ENCODE results near the gene PYCR2.
"Not testable (repeated sequence)": the region's sequence is repeated elsewhere in the genome, so short reads cannot be mapped to it uniquely, and the experiment has no call there.

PYCR2 gene

DNA sequence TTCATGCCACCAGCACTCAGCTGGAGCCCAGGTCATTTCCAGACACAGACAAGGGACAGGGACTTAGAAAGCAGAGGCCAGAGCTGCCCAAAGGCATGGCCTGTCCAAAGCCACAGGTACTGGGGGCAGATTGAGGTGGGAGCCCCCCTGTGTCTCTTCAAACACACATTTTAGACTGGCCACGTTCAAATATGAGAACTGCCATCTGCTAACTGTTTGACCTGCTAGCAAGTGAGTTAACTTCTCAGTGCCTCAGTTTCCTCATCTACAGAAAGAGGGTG lies 17.8 kb upstream of the PYCR2 start:
- no peak for DNase-seq

DNA sequence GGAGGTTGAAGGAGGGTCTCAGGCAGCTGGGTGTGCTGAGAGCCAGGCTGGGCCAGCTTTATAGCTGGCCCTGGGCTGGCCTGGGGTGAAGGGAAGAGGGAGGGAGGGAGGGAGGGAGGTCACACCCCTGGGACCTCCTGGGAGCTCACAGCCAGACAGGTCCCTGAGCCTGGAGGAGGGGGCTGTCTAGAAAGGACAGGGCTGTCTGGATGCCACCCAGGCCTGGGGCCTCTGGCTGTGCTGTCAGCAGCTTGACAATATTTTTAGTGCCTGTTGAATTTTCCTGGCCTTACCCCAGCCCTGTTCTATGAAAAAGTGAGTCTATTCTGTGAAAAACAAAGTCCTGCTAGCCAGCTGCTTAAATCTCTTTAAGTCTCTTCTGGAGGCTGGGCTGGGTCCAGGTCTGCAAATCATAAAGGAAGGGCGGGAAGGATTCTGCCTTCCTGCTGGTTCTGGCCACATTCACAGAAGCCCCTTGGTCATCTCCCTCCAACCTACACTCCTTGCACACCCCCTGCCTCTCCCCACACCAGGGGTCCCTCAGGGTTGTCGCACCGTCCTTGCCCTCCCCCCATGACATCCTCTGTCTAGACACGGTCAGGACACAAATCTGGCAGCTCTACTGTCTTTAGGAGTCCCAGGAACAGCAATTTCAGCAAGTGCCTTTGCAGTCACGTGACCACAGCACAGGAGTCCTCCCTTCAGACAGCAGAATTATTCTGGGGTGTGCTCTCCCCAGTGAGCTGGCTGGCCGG lies 17.3 kb upstream of the PYCR2 start, which contains the start of gene LEFTY2:
LEFTY2 (minus strand) TSS at position 34 of the 755 bp plus-strand sequence. CDS start 80 bp downstream, outside the sequence.
- no peak for DNase-seq

DNA sequence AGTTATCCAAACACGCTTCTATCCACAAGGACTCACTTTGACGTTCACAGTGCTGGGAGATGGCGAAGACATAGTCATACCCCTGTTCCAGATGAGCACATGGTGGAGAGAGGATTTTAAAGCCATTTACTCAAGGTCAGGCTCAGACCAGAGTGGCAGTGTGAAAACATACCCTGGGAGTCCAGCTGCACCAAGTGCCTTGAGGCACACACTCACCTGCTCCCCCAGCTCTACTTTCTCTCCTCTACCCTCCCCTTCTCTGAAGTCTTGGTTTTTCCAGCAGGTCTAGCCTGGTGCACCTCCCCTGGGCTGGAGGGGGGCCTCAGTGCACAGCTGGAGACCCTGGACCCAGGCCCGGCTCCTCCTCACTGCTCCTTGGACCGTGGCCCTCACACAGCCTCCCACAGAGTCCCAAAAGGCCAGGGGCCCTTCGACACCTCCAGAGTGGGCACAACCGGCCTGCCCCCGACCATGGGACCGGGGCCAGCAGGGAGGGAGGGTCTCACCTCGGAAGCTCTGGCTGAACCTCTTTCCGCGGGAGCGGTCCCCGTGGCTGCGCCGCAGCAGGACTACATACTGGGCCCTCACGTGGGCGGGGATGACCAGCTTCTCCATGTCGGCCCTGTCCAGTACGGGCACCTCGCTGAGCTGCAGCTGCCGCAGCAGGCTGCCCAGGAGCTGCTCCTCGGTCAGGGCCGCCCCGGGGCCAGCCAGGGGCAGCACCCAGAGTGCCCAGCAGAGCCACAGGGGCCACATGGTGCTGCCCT lies 16.5 kb upstream of the PYCR2 start:
- DNase-seq = no peak

DNA sequence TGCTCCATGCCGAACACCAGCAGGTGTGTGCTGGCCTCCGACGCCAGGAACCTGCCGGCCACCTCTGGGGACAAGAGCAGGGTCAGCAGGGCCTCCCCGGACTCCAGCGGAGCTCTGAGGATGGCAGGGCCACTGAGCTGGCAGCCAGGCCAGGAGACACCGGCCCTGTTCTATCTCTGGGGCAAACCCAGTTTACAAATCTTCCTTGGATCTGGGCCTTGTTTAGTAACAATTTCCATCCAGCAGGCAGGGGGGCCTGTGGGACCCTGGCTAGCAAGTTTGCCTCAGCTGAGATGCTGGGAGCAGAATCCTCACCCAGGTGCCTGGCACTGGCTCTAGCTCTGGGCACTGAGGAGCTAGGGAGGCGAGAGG lies 15.9 kb upstream of the PYCR2 start:
- not testable (repeated sequence) for DNase-seq

DNA sequence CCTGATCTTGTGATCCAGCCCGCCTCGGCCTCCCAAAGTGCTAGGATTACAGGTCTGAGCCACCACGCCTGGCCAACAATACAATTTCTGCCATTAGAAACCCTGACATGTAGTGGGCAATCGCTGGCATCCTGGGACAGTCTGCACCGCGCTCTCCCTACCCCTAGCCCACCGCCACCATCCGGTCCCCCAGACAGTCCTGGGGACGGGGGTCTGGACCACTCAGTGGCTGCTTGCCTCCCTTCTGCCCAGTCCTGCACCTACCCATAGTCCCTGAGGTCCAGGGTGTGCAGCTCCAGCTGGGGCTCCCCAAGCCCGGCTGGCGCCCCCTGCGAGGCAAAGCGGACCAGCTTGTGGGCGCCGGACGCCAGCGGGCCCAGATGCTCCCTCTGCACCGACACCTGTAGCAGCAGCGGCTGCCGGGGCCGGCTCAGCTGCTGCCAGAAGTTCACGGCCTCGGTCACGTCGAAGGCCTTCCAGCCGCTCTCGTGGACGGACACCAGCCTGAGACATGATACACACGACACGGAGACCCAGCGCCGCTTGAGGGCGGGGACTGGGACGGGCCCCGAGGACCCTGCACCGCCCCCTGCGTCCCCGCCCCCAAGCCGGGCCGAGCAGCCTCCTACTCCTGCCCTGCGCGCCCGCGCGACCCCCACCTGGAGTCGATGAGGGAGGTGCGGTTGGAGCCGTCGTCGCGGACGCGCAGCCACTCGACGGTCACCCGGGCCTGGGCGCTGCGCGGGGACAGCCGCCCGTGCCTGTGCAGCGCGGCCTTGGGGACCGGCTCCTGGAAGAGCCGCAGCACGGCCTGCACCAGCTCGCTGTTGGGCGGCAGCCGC lies 15.3 kb upstream of the PYCR2 start:
- DNase-seq = not testable (repeated sequence)

DNA sequence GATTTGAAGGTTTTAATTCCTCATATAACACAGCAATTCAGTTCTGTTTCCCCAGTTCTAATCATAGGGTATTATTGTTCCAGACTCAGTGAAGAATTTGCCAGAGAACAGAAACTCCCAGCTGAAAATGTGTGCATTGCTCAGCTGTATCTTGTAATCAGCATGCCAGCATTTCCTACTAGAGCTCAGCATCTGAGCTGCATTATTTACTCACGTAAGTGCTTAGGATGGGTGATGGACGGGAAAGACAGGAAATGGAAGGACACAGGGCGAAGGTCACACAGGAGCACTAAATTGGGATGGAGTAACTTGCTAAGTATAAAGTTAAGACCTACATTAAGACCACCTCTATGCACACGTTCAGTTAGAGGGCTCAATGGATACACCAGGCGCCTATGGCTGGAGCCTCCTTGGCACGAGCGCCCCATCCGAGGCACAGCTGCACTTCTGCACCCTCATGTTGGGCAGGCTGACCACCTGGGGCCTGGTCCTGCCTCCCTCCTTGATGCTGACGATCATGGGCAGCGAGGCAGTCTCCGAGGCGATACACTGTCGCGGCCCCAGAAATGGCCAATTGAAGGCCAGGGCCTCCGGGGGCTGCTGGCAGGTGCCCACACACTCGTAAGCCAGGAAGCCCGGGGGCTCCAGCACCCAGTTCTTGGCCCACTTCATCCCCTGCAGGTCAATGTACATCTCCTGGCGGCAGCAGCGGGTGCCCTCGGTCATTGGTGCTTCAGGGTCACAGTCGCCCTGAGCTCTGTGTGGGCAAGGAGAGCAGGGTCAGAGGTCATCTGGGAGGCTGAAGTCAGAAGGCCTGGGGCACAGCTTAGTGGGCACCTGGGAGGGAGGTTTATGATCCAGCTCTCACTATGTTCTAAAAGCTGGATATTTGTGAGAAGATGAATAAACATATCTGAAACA lies 13.3 kb upstream of the PYCR2 start:
- DNase-seq = no peak

DNA sequence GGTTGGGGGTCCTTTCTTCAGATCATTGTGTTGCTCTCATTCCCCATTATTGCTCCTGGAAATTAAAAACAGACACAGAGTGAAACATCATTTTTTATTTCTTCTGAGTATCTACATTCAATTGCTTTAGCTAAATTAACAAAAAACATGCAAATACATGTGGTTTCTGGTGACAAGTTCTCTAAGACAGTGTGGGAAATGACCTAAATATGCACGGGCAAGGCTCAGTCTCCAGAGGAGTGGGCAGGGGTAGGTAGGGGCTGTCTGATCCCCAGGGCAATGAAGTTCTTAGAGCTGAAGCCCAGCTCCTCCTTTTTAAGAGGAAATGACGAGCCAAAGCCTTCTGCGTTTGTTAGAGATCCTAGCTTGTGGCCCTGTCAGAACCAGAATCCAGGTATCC lies 12.5 kb upstream of the PYCR2 start:
- no peak for DNase-seq

DNA sequence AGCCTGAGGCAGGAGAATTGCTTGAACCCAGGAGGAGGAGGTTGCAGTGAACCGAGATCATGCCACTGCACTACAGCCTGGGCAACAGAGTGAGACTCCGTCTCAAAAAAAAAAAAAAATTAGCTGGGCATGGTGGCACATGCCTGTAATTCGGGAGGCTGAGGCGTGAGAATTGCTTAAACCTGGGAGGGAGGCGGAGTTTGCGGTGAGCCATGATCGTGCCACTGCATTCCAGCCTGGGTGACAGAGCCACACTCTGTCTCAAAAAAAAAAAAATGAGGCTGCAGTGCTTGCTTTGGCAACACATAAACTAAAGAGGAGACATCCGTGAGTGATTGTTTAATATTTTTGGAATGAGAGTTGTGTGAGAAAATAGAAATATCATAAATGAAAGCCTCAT lies 12.0 kb upstream of the PYCR2 start:
- DNase-seq = not testable (repeated sequence)

DNA sequence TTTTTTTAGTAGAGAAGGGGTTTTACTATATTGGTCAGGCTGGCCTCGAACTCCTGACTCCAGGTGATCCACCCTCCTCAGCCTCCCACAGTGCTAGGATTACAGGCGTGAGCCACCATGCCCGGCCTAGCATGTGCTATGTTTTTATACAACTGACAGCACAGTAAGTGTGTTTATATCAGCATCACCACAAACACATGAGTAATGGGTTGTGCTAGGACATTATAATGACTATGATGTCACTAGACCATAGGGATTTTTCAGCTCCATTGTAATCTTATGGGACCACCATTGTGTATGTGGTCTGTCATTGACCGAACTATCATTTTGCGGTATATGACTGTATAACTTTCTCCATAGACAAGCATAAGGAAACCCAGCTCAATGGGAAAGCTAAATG lies 10.7 kb upstream of the PYCR2 start:
- DNase-seq = no peak

DNA sequence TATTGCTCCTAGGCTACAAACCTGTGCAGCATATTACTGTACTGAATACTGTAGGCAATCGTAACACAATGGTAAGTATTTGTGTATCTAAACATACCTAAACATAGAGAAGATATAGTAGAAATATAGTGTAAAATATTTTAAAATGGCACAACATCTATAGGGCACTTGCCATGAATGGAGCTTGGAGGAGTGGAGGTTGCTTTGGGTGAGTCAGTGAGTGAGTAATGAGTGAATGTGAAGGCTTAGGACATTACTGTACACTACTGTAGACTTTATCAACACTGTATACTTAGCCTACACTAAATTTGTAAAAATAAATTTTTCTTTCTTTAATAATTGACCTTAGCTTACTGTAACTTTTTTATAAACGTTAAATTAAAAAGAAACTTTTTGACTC lies 9.0 kb upstream of the PYCR2 start:
- no peak for DNase-seq

DNA sequence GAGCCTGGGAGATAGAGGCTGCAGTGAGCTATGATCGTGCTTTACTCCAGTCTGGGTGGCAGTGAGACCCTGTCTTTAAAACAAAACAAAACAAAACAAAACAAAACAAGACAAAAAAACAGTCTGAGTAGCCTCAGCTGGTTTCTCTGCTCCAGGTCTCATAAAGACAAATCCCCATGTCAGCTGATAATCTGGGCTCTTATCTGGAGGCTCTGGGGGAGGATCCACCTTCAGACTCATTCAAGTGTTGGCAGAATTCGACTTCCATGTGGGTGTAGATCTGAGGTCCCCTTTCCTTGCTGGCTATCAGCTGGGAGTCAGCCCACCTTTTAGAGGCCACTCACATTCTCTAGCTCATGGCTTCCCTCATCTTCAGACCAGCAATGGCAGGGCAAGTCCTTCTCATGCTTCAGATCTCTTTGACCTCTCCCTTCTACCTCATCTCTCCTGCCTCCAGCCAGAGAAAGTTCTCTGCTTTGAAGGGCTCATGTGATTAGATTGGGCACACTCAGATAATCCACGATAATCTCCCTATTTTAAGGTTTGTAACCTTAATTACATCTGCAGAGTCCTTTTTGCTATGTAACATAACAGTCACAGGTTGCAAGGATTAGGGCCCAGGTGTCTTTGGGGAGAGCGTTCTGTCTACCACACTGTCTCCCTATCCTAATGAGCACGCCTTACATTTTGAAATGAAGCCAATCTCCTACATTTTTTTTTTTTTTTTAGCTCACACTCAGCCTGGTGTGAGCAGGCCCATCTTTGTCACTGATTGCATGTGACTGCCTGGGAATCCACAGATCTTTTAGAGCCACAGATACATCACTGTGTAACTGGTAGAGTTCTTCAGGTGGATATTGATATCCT lies 7.5 kb upstream of the PYCR2 start:
- DNase-seq = no peak

DNA sequence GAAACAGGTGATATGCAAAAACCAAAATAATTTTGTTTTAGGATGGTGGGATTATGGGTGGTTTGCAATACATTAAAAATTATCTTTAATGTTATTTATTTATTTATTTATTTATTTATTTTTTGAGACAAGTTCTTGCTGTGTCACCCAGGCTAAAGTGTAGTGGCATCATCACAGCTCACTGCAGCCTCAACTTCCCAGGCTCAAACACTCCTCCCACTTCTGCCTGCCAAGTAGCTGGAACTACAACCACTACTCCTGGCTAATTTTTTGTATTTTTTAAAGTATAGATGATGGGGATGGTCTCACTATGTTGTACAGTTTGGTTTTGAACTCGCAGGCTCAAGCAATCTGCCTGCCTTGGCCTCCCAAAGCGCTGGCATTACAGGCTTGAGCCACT lies 6.5 kb upstream of the PYCR2 start:
- no peak for DNase-seq

DNA sequence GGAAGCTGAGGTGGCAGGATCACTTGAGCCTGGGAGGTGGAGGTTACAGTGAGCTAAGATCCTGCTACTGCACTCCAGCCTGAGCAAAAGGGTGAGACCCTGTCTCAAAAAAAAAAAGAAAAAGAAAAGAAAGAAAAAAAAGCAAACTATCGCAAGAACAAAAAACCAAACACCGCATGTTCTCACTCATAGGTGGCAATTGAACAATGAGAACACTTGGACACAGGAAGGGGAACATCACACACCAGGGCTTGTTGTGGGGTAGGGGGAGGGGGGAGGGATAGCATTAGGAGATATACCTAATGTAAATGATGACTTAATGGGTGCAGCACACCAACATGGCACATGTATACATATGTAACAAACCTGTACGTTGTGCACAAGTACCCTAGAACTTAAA lies 5.4 kb upstream of the PYCR2 start:
- DNase-seq = not testable (repeated sequence)

DNA sequence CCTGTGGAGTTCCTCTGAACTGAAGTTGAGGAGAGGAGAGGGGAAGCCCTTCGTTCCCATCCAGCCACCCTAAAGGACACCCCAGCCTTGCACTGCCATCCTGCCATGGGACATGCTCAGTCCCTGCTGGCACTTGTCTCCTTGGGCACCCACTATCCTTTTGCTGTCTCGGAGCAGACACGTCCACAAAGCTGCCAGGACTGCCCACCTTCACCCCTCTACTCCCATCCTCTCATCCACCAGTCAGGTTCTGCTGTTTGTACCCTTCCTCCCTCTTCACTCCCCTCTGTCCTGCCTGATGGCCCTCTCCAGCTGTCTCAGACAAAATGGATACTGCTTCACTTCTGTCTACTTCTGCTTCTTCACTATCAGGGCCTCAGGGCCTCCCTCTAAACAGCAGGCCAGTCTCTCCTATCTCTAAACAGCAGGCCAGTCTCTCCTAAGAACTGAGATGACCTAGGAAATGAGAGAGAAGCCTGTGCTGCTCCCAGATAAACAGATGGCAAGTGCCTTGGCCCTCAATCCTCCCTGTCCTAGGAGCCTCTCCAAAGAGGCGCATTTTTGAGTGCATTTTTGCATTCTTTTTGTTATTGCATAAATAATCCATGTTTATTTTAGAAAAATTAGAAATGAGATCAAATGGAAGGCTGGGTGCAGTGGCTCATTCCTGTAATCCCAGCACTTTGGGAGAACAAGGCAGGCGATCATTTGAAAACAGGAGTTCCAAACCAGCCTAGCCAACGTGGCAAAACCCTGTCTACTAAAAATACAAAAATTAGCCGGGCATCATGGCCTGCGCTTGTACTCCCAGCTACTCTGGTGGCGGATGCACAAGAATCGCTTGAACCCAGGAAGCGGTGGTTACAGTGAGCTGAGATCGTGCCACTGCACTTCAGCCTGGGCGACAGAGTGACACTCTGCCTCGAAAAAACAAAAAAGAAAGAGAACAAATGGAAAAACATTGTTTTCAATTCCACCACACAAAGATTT lies 4.4 kb upstream of the PYCR2 start:
- no peak for DNase-seq

DNA sequence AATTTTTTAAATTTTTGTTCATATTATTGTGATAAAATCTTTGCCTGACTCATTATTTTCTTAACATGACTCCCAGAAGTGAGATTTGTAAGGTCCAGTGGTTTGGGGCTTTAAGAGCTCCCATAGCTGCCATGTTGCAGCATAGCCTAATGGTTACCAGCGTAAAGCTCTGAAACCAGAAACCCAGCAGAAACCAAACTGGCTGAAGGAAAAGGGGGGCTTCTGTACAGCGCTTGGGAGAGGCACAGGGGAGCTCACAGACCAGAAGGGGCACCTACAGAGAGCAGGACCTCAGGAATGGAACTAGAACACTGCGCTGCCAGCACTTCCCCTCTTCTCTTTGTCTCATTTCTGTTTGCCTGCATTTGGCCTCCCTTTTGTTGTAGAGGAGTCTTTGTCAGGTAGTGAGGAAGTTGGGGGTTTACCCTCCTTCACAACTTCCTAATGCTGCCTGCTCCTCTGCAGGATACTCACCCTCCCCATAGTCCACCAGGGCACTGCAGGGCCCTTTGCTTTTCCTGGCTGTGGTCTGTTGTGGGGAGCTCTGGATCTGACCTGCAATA lies 2.6 kb upstream of the PYCR2 start:
- no peak for DNase-seq

DNA sequence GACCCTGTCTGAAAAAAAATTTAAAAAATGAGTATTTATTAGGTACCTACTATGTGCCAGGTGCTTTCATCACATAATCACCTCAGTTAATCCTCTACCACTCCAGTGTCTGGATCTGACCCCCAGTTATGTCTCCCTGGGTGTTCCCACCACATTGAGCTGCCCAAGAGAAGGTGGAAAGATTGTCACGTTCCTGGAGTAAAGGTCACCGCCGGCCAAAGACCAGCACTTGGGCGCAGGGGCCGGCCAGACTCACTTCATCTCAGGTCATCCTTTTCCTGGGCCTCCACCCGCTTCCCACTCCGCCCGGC lies 714 bp downstream of the PYCR2 start:
- DNase-seq = no peak

DNA sequence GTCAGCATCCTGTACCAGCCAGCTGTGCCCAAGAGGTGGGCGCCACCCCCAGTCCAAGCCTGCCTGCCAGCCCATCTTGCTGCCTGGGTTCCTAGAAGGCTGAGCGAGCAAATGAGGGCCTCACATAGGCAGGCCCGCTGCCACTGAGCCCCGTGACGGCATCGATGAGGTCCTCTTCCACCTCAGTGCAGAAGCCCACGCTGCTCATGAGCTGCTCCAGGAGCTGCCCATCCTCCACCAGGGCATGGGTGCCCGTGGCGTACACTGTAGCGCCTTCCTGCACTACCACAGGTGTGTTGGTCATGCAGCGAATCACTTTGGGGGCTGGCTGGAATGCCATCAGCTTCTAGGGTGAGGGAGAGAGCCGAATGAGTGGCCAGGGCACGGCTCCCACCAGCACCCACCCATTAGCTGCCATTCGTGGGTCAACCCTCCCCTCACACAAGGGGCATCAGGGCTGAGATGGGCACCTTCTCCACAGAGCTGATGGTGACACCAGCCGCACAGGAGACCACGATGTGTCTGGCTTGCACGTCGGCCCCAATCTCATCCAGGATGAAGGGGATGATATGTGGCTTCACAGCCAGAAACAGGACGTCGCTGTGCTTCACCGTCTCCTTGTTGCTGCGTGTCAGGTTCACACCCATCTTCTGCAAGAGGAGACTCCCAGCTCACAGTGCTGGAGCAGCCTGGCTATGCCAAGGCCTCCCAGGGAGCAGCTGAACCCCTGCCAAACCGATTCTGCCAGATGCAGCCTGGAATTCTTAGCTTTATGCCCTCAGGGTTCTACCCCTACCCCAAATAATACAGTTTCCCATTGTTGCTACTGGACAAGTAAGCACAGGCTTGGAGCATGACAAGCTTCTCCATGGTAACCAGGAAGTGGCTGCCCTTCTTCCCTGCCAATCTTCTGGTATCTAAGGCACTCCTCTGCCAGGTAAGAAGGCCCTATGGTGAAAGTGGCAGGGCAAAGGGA lies 2.0 kb downstream of the PYCR2 start:
- no peak for DNase-seq

DNA sequence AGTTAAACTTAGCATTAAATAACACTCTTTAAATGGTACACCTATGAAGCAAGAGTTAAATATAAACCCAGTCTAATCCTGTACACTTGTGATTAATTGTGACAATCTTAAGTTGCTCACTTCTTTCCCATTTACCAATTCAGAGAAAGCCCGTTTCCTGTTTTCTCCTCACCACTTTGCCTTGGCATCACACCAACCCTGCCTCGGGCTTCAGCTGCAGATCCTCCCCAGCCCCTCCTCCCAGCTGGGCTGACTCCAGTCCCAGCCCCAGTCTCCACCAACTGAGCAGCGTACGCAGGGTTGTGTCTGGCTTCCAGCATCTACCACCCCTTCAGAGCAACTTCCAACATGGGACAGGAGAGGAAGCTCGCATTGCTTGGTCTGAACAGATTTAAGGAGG lies 4.1 kb downstream of the PYCR2 start:
- no peak for DNase-seq

DNA sequence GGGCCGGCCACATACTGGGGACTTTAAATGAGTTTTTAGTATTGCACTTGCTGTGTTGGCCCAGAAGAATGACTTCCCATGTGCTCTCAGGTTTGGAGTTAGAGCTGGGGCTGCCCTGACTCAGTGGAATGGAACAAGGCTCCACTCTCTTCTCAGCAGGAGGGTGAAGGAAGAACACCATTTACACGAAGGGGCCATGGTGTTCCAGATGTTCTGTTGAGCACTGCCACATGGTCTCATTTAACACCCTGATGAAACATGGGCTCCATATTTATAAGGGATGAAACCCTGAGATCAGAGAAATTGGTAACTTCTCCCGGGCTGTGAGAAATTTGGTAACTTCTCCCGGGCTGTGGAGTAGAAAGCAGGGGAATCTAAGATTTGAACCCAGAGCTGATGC lies 5.8 kb downstream of the PYCR2 start:
- DNase-seq = no peak
